Measurements from ENCODE around the gene CHRM3. TPM values are rescaled to one million over a fixed set of nuclear protein-coding genes. Genes with fewer than 3 reads are reported as not detected.

Gene CHRM3
- 10 to 100 TPM in 2 of 6 experiments, 1 to 10 TPM in 4; 2.9 to 23.2 (median 3.8) TPM for total RNA-seq (2021; fragmentation: NEBNext Ultra II Directional; extraction: Animal tissue kit (Norgen Biotek cat#: 25700))
- long read RNA-seq, partial matches to known transcripts = 4 of 27 reads
- long read RNA-seq, other reads (novel, unspliced or antisense) = 22 of 27 reads

- peak within 1 kb of the TSS; percentile 97 for H3K4me3 Mint-ChIP-seq
- peaks cover 5% of the 10 kb centered on the region for H3K36me3 Mint-ChIP-seq (ENCODE audit: low read depth)
- H3K4me1 Mint-ChIP-seq (ENCODE audit: low read depth) = no peaks in the 10 kb centered on the region; the same call in 1 of the 2 replicates
- peak; percentile 87 for DNase-seq
- TF ChIP-seq CTCF (IDR thresholded peaks at IDR 0.05) = peak; percentile 30; the same call in 1 of the 2 replicates
- H3K9me3 Mint-ChIP-seq = no peaks in the 10 kb centered on the region; the same call in 1 of the 2 replicates
- H3K27ac Mint-ChIP-seq = peak within 1 kb of the TSS; percentile 92
- H3K27me3 Mint-ChIP-seq (ENCODE audit: insufficient read depth) = 0 out of 2 replicates have a peak, but pooled peaks cover 2% of the 10 kb centered on the region
Measured at GRCh38 chr1:239386453-239387303, at the start of gene CHRM3. CHRM3 (plus strand) TSS chr1:239386568; CDS start chr1:239907452, 520,884 bp downstream.

DNA sequence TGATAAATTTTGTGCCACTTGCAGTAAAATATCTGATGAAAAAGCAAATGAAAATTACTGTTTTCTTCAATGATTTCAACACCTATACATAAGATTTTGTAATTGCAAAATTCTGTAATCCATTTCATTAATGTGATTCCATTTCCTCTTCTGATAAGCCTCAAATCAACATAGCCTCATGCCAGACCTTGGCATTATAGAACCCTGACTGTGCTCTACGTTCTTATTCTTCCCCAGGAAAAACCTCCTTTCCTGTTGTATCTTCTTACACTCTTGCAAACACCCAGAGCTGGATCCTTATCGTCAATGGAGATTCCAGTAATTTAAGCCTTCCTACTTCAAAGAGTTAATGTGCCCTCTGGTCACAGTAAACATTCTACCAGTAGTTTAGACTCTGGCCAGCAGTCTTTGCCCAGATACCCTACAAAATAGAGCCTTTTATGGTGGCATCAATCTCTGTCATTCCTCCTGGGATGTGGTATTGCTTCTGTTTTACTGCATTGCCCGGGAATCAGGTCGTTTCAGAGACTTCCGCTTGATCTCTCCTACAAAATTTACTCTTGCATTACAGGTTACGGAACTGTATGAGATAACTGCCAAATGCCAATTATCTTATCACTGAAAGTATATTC, 48.5 kb upstream of the CHRM3 start:
- Mint-ChIP-seq H3K27ac (no peak overlapping the region), H3K9me3 (peaks cover 25% of the 10 kb centered on the region), H3K27me3 (ENCODE audit: insufficient read depth) (peaks cover 2% of the 10 kb centered on the region; the same call in 1 of the 2 replicates), H3K4me3 (no peak overlapping the region), H3K36me3 (ENCODE audit: low read depth) (no peaks in the 10 kb centered on the region), H3K4me1 (ENCODE audit: low read depth) (no peaks in the 10 kb centered on the region)
- TF ChIP-seq CTCF (IDR thresholded peaks at IDR 0.05) = no peak
- DNase-seq = no peak

DNA sequence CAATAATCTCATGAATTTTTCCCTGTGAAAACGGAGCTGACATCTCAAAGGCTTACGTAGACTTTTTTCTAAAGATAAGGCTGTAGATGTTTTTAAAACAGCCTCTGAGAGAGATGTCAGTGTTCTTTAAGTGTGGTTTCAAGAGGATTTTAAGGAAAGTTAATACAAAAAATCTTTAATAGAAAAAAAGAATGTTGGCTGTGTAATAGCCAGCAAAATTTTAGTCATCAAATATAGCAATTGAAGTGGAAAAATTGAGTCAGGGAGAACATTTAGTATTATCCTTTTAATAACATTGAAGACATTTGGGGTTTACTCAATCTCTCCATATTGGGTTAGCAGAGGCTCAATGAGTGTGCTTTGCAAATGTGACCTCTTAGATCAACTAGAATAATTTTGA, 38.6 kb upstream of the CHRM3 start:
- no peaks in the 10 kb centered on the region for H3K36me3 Mint-ChIP-seq (ENCODE audit: low read depth)
- H3K27ac Mint-ChIP-seq = no peak overlapping the region
- no peak for TF ChIP-seq CTCF (IDR thresholded peaks at IDR 0.05)
- no peaks in the 10 kb centered on the region; the same call in 1 of the 2 replicates for H3K4me1 Mint-ChIP-seq (ENCODE audit: low read depth)
- H3K27me3 Mint-ChIP-seq (ENCODE audit: insufficient read depth) = no peaks in the 10 kb centered on the region
- DNase-seq = no peak
- no peak overlapping the region for H3K4me3 Mint-ChIP-seq
- peaks cover 7% of the 10 kb centered on the region for H3K9me3 Mint-ChIP-seq

GRCh38 chr1:239348635-239349353, 37.6 kb upstream of the CHRM3 start:
- peaks cover 5% of the 10 kb centered on the region; the same call in 1 of the 2 replicates for H3K4me1 Mint-ChIP-seq (ENCODE audit: low read depth)
- H3K27ac Mint-ChIP-seq = no peak overlapping the region
- TF ChIP-seq CTCF (IDR thresholded peaks at IDR 0.05) = no peak
- no peaks in the 10 kb centered on the region for H3K36me3 Mint-ChIP-seq (ENCODE audit: low read depth)
- no peaks in the 10 kb centered on the region for H3K27me3 Mint-ChIP-seq (ENCODE audit: insufficient read depth)
- no peak for DNase-seq
- H3K9me3 Mint-ChIP-seq = peaks cover 8% of the 10 kb centered on the region
- H3K4me3 Mint-ChIP-seq = no peak overlapping the region

DNA sequence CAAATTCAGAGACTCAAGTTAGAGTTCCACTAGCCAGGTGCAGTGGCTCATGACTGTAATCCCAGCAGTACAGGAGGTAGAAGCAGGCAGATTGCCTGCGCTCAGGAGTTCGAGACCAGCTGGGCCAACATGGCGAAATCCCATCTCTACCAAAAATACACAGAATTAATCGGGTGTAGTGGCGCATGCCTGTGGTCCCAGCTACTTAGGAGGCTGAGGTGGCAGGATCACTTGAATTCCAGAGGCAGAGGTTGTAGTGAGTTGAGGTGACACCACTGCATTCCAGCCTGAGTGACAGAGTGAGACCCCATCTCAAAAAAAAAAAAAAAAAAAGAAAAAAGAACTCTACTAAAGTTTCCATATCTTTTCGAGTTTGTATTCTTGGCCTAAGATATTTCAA, 36.7 kb upstream of the CHRM3 start:
- H3K4me3 Mint-ChIP-seq = no peak overlapping the region
- H3K27me3 Mint-ChIP-seq (ENCODE audit: insufficient read depth) = no peaks in the 10 kb centered on the region
- H3K9me3 Mint-ChIP-seq = peaks cover 8% of the 10 kb centered on the region
- no peak overlapping the region for H3K27ac Mint-ChIP-seq
- H3K4me1 Mint-ChIP-seq (ENCODE audit: low read depth) = peaks cover 14% of the 10 kb centered on the region; the same call in 1 of the 2 replicates
- DNase-seq = no peak
- TF ChIP-seq CTCF (IDR thresholded peaks at IDR 0.05) = no peak
- no peaks in the 10 kb centered on the region for H3K36me3 Mint-ChIP-seq (ENCODE audit: low read depth)

Data from HFFc6 (cell line).